Fibroblast of lung (primary cell): Measurements from ENCODE around the gene STBD1. TPM values are rescaled to one million over a fixed set of nuclear protein-coding genes. Genes with fewer than 3 reads are reported as not detected.

Experiments used
- DNase-seq, 2 donors: peaks; one replicate each; pipeline versions ENCODE4 v3.0.0 to v3.0.0-alpha.2; 2010; ENCODE audit warnings: low read depth in 2 of 2
- H2AFZ ChIP-seq: 2 replicates; pipeline ENCODE4 v1.5.1; 2012; ENCODE audit warnings: low read length, control low read depth, inconsistent platforms
- H3K27ac ChIP-seq: 2 replicates; pipeline ENCODE4 v1.5.1; 2011; ENCODE audit warnings: low read length, control low read depth; ENCODE audit not compliant: insufficient read depth
- H3K27me3 ChIP-seq: 2 replicates; pipeline ENCODE4 v1.5.1; 2011; ENCODE audit warnings: mild to moderate bottlenecking, low read length; ENCODE audit not compliant: control insufficient read depth, insufficient read depth
- H3K36me3 ChIP-seq: 2 replicates; pipeline ENCODE4 v1.5.1; 2011; ENCODE audit warnings: low read length; ENCODE audit not compliant: control insufficient read depth, insufficient read depth
- H3K4me1 ChIP-seq: 2 replicates; pipeline ENCODE4 v1.5.1; 2011; ENCODE audit warnings: low read length; ENCODE audit not compliant: control insufficient read depth, insufficient read depth; ENCODE audit errors: extremely low read depth
- H3K4me2 ChIP-seq: 2 replicates; pipeline ENCODE4 v1.5.1; 2011; ENCODE audit warnings: low read length, control low read depth; ENCODE audit not compliant: insufficient read depth; ENCODE audit errors: extremely low read depth
- H3K4me3 ChIP-seq, 4 experiments: fragments of 200-600 bp in 1 of 4; sonication (generic) in 1 of 4; replicated peaks in 1 of 4; 2 replicates each; pipeline ENCODE4 v1.5.1; 2011 to 2016; ENCODE audit warnings: low read length in 4 of 4, low read depth in 3 of 4, mild to moderate bottlenecking in 3 of 4, control low read depth in 2 of 4, inconsistent platforms in 1 of 4, mixed read lengths in 1 of 4; ENCODE audit not compliant: insufficient read depth in 1 of 4; ENCODE audit errors: control extremely low read depth in 1 of 4
- H3K79me2 ChIP-seq: 2 replicates; pipeline ENCODE4 v1.5.1; 2012; ENCODE audit warnings: mild to moderate bottlenecking, low read length, inconsistent platforms; ENCODE audit not compliant: control insufficient read depth, insufficient read depth
- H3K9ac ChIP-seq: 2 replicates; pipeline ENCODE4 v1.5.1; 2011; ENCODE audit warnings: mild to moderate bottlenecking, low read length, control low read depth; ENCODE audit not compliant: insufficient read depth
- H3K9me3 ChIP-seq: 2 replicates; pipeline ENCODE4 v1.5.1; 2012; ENCODE audit warnings: low read depth, low read length; ENCODE audit not compliant: control insufficient read depth, insufficient read depth
- H4K20me1 ChIP-seq: 2 replicates; pipeline ENCODE4 v1.5.1; 2011; ENCODE audit warnings: low read length; ENCODE audit not compliant: control insufficient read depth, insufficient read depth; ENCODE audit errors: extremely low read depth
- CTCF ChIP-seq, 2 donors: IDR thresholded peaks in 1 of 2; conservative IDR thresholded peaks in 1 of 2; 1 replicate in 1 of 2; 2 replicates in 1 of 2; pipeline ENCODE4 v1.5.1; 2011 to 2012; ENCODE audit warnings: low read length in 2 of 2, control low read depth in 1 of 2, inconsistent platforms in 1 of 2, low read depth in 1 of 2, mild to moderate bottlenecking in 1 of 2
- EZH2 ChIP-seq: IDR thresholded peaks from 2 replicates; pipeline ENCODE4 v1.5.1; 2012; ENCODE audit warnings: low read length, control low read depth, mild to moderate bottlenecking; ENCODE audit errors: missing control alignments
- polyA plus RNA-seq, 2 donors: library from polyadenylated mRNA; depleted of rRNA in 1 of 2; stranded (reverse) in 1 of 2; unstranded in 1 of 2; fragments of >200 nt; gene quantifications; 2 replicates each; pipeline ENCODE4 v1.2.1, GENCODE V29; 2011 to 2012; ENCODE audit warnings: missing spikeins in 1 of 2
- total RNA-seq: library from RNA; depleted of rRNA; stranded (reverse); fragments of >200 nt; gene quantifications from 2 replicates; pipeline ENCODE4 v1.2.1, GENCODE V29; 2014

STBD1 gene
- total and polyA plus RNA-seq, 2 donors (not counting 1 experiment from before 2014, with no cell fraction given), result 3.1 to 17.5 TPM

- Histone ChIP-seq H3K9me3 (no peaks in the 10 kb centered on the region), H3K27ac (no peak overlapping the region), H3K4me2 (no peak overlapping the region), H3K4me1 (peaks cover 10% of the 10 kb centered on the region), H3K36me3 (no peaks in the 10 kb centered on the region), H3K4me3 (no peak overlapping the region), H2AFZ (no peak overlapping the region), H4K20me1 (no peaks in the 10 kb centered on the region), H3K9ac (no peak overlapping the region), H3K79me2 (peaks cover under 1% of the 10 kb centered on the region), H3K27me3 (no peaks in the 10 kb centered on the region)
- DNase-seq, result peak in 1 of 2 donors; percentile 3
- TF ChIP-seq EZH2 (no peak), CTCF (conservative IDR thresholded peaks at IDR 0.05 in 1 of 2, IDR thresholded peaks at IDR 0.05 in 1 of 2; ENCODE audit: low read depth in 1 of 2, low read length in 2 of 2) (no peak)
Measured at GRCh38 chr4:76301775-76302162, 4.8 kb upstream of the STBD1 start.

GRCh38 chr4:76302826-76303438 lies 3.6 kb upstream of the STBD1 start:
- no peak for DNase-seq
- no peaks in the 10 kb centered on the region for H3K36me3 ChIP-seq
- H4K20me1 ChIP-seq, result no peaks in the 10 kb centered on the region
- H3K4me3 ChIP-seq, result no peak overlapping the region
- peaks cover 6% of the 10 kb centered on the region for H3K79me2 ChIP-seq
- no peaks in the 10 kb centered on the region for H3K27me3 ChIP-seq
- no peak overlapping the region for H3K4me2 ChIP-seq
- H2AFZ ChIP-seq, result no peak overlapping the region
- no peak overlapping the region for H3K9ac ChIP-seq
- peaks cover 12% of the 10 kb centered on the region for H3K4me1 ChIP-seq
- H3K27ac ChIP-seq, result no peak overlapping the region
- H3K9me3 ChIP-seq, result no peaks in the 10 kb centered on the region
- TF ChIP-seq EZH2, result no peak
- no peak for TF ChIP-seq CTCF (conservative IDR thresholded peaks at IDR 0.05 in 1 of 2, IDR thresholded peaks at IDR 0.05 in 1 of 2; ENCODE audit: low read depth in 1 of 2, low read length in 2 of 2)

GRCh38 chr4:76305033-76305687 lies 1.4 kb upstream of the STBD1 start:
- Histone ChIP-seq H3K36me3 (peaks cover 1% of the 10 kb centered on the region), H3K79me2 (peaks cover 11% of the 10 kb centered on the region), H3K4me3 (peak overlapping the region; percentile 82 to 96 (median 89)), H4K20me1 (no peaks in the 10 kb centered on the region), H3K27ac (peak overlapping the region; percentile 81), H3K4me1 (peaks cover 14% of the 10 kb centered on the region), H3K9ac (no peak overlapping the region), H3K27me3 (no peaks in the 10 kb centered on the region), H3K9me3 (no peaks in the 10 kb centered on the region), H2AFZ (no peak overlapping the region), H3K4me2 (peak overlapping the region; percentile 86)
- no peak for TF ChIP-seq EZH2
- TF ChIP-seq CTCF (conservative IDR thresholded peaks at IDR 0.05 in 1 of 2, IDR thresholded peaks at IDR 0.05 in 1 of 2; ENCODE audit: low read depth in 1 of 2, low read length in 2 of 2), result no peak
- DNase-seq, result no peak
